SU-DHL-6 (cell line): ENCODE data around the gene CDH23.

Experiments
- H2AFZ ChIP-seq: fragments of 200-600 bp; sonication (generic); 2 replicates; pipeline ENCODE4 v1.6.1; 2014; ENCODE audit warnings: low read depth, mild to moderate bottlenecking, moderate library complexity, mixed read lengths, antibody characterized with exemption, low read length; ENCODE audit not compliant: severe bottlenecking
- H3F3A ChIP-seq: fragments of 200-600 bp; shearing (Covaris generic); 2 replicates; pipeline ENCODE4 v1.6.0; 2016; ENCODE audit warnings: antibody characterized with exemption, mild to moderate bottlenecking; ENCODE audit not compliant: insufficient read depth
- H3K27ac ChIP-seq: fragments of 200-600 bp; sonication (generic); 2 replicates; pipeline ENCODE4 v1.5.1; 2016; ENCODE audit warnings: low read depth, mild to moderate bottlenecking, low read length, moderate library complexity, mixed read lengths
- H3K27me3 ChIP-seq: fragments of 200-600 bp; sonication (generic), shearing (Covaris generic); 2 replicates; pipeline ENCODE4 v1.6.0; 2014; ENCODE audit warnings: mild to moderate bottlenecking, low read length
- H3K36me3 ChIP-seq: fragments of 200-600 bp; sonication (generic); 2 replicates; pipeline ENCODE4 v1.6.1; 2014; ENCODE audit warnings: mild to moderate bottlenecking, low read length, mixed read lengths
- H3K4me2 ChIP-seq: fragments of 300-600, 200-600 bp; shearing (Covaris generic), sonication (generic); 2 replicates; pipeline ENCODE4 v1.6.0; 2014; ENCODE audit warnings: low read length, low read depth, mild to moderate bottlenecking; ENCODE audit not compliant: poor library complexity, severe bottlenecking
- H3K4me3 ChIP-seq: fragments of 200-600 bp; sonication (generic); 2 replicates; pipeline ENCODE4 v1.5.1; 2014; ENCODE audit warnings: antibody characterized with exemption, low read length, mild to moderate bottlenecking, mixed read lengths; ENCODE audit not compliant: insufficient read depth, poor library complexity, severe bottlenecking
- H3K79me2 ChIP-seq: fragments of 200-600 bp; sonication (generic); 2 replicates; pipeline ENCODE4 v1.6.1; 2014; ENCODE audit warnings: mild to moderate bottlenecking, low read length, moderate library complexity; ENCODE audit not compliant: insufficient read depth
- H3K9ac ChIP-seq: fragments of 200-600 bp; sonication (generic); 2 replicates; pipeline ENCODE4 v1.7.0; 2014; ENCODE audit warnings: mild to moderate bottlenecking, low read length
- H3K9me2 ChIP-seq: fragments of 200-600 bp; sonication (generic); replicated peaks from 2 replicates; pipeline ENCODE4 v1.6.1; 2014; ENCODE audit warnings: low read length; ENCODE audit not compliant: insufficient read depth
- H3K9me3 ChIP-seq: fragments of 200-600 bp; sonication (generic); 2 replicates; pipeline ENCODE4 v1.6.1; 2014; ENCODE audit warnings: low read length, mixed read lengths; ENCODE audit not compliant: insufficient read depth
- H4K20me1 ChIP-seq: fragments of 200-600 bp; sonication (generic); 2 replicates; pipeline ENCODE4 v1.6.1; 2014; ENCODE audit warnings: low read depth, mild to moderate bottlenecking, antibody characterized with exemption, low read length, moderate library complexity, mixed read lengths
- EZH2phosphoT487 ChIP-seq: fragments of 200-600 bp; sonication (generic), shearing (Covaris generic); conservative IDR thresholded peaks from 2 replicates; pipeline ENCODE4 v1.6.1; 2018; ENCODE audit warnings: mild to moderate bottlenecking, antibody characterized with exemption, low read length, moderate library complexity, mixed read lengths
- TF ChIP-seq, protein P1 (sequence below): fragments of 200-600 bp; sonication (generic); IDR thresholded peaks from one replicate; pipeline ENCODE4 v1.5.1; 2017; ENCODE audit warnings: antibody characterized with exemption, mild to moderate bottlenecking, low read length, moderate library complexity; ENCODE audit not compliant: insufficient read depth, poor library complexity, severe bottlenecking

Gene CDH23

DNA sequence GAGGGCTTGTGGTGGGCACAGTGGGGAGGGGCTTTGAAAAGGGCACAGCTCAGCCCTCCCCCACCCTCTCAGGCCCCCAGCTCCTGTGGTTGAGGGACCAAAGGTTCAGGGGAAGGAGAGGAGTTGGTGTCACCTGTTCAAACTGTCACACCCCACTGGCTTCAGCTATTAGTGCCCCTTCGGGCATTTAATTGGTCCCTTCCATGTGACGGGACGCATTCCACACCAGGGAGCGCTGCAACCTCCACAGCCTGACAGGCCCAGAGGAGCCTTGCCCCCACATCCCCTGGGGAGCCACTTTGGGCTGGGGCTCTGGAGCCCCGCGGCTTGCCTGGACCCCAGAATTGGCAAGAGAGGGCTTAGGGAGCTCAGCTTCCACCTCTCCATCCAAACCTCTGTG lies 247.2 kb downstream of the CDH23 start:
- Histone ChIP-seq H3K79me2 (no peaks in the 10 kb centered on the region), H3K9me2 (no peaks in the 10 kb centered on the region), H4K20me1 (no peaks in the 10 kb centered on the region), H3K27me3 (no peaks in the 10 kb centered on the region), H3K27ac (no peak overlapping the region), H3K4me2 (no peak overlapping the region), H3F3A (no peaks in the 10 kb centered on the region), H3K9ac (no peak overlapping the region), H2AFZ (no peak overlapping the region), H3K4me3 (no peak overlapping the region), H3K36me3 (no peaks in the 10 kb centered on the region), H3K9me3 (no peaks in the 10 kb centered on the region)
- TF ChIP-seq, protein P1, sequence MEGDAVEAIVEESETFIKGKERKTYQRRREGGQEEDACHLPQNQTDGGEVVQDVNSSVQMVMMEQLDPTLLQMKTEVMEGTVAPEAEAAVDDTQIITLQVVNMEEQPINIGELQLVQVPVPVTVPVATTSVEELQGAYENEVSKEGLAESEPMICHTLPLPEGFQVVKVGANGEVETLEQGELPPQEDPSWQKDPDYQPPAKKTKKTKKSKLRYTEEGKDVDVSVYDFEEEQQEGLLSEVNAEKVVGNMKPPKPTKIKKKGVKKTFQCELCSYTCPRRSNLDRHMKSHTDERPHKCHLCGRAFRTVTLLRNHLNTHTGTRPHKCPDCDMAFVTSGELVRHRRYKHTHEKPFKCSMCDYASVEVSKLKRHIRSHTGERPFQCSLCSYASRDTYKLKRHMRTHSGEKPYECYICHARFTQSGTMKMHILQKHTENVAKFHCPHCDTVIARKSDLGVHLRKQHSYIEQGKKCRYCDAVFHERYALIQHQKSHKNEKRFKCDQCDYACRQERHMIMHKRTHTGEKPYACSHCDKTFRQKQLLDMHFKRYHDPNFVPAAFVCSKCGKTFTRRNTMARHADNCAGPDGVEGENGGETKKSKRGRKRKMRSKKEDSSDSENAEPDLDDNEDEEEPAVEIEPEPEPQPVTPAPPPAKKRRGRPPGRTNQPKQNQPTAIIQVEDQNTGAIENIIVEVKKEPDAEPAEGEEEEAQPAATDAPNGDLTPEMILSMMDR, result no peak
- no peak for TF ChIP-seq EZH2phosphoT487

GRCh38 chr10:71644307-71645180 lies 247.8 kb downstream of the CDH23 start:
- Histone ChIP-seq H3K36me3 (no peaks in the 10 kb centered on the region), H3K27me3 (no peaks in the 10 kb centered on the region), H2AFZ (no peak overlapping the region)

GRCh38 chr10:71645185-71645584 lies 248.5 kb downstream of the CDH23 start:
- Histone ChIP-seq H3K27me3 (no peaks in the 10 kb centered on the region), H3F3A (no peaks in the 10 kb centered on the region), H3K79me2 (no peaks in the 10 kb centered on the region), H4K20me1 (no peaks in the 10 kb centered on the region), H3K4me2 (no peak overlapping the region), H3K36me3 (no peaks in the 10 kb centered on the region), H3K9me2 (no peaks in the 10 kb centered on the region), H3K27ac (no peak overlapping the region), H3K9ac (no peak overlapping the region), H3K9me3 (no peaks in the 10 kb centered on the region), H2AFZ (no peak overlapping the region), H3K4me3 (no peak overlapping the region)
- TF ChIP-seq, protein P1, result no peak
- TF ChIP-seq EZH2phosphoT487, result no peak

More at GRCh38 chr10:71644307-71645180, 247.8 kb downstream of the CDH23 start:
- no peak overlapping the region for H3K9ac ChIP-seq
- H3F3A ChIP-seq, result no peaks in the 10 kb centered on the region
- TF ChIP-seq EZH2phosphoT487, result no peak
- TF ChIP-seq, protein P1, result no peak
- H3K9me2 ChIP-seq, result no peaks in the 10 kb centered on the region
- H3K9me3 ChIP-seq, result no peaks in the 10 kb centered on the region
- no peaks in the 10 kb centered on the region for H3K79me2 ChIP-seq
- H4K20me1 ChIP-seq, result no peaks in the 10 kb centered on the region
- no peak overlapping the region for H3K27ac ChIP-seq
- no peak overlapping the region for H3K4me2 ChIP-seq
- no peak overlapping the region for H3K4me3 ChIP-seq
